H1 (cell line): Measurements from ENCODE around the gene DCXR. TPM values are rescaled to one million over a fixed set of nuclear protein-coding genes. Genes with fewer than 3 reads are reported as not detected.

ENCODE experiments used
- CTCF ChIA-PET: fragments of 300-600 bp; sonication (Branson Sonifier 250); formaldehyde crosslinking; loops from one replicate; lab custom pipeline; 2021; ENCODE audit not compliant: partially characterized antibody; lab: Charles Lee
- POLR2A ChIA-PET: fragments of 300-600 bp; sonication (Branson Sonifier 250); formaldehyde crosslinking; loops from one replicate; lab custom pipeline; 2021; ENCODE audit warnings: inconsistent platforms; ENCODE audit not compliant: partially characterized antibody; lab: Charles Lee
- DNase-seq, 2 experiments: peaks; one replicate each; pipeline versions ENCODE4 v3.0.0 to v3.0.0-alpha.2; 2010 to 2022; ENCODE audit warnings: low spot score in 2 of 2, low read depth in 1 of 2, mixed read lengths in 1 of 2
- FAIRE-seq: peaks from 2 replicates; lab custom pipeline; 2011; peaks lifted over from hg19 to GRCh38; lab: Jason Lieb, UNC
- H2AFZ ChIP-seq: 2 replicates; pipeline ENCODE4 v1.8.1; 2012; ENCODE audit warnings: low read length, inconsistent platforms
- H2AK5ac ChIP-seq: 2 replicates; pipeline ENCODE4 v1.6.1; 2013; ENCODE audit warnings: low read depth, low read length
- H2BK120ac ChIP-seq: replicated peaks from 2 replicates; pipeline ENCODE3; 2013; ENCODE audit warnings: low read depth, low read length, inconsistent platforms
- H2BK12ac ChIP-seq: 2 replicates; pipeline ENCODE4 v1.6.1; 2013; ENCODE audit warnings: low read depth, low read length
- H2BK15ac ChIP-seq: 2 replicates; pipeline ENCODE4 v1.6.1; 2013; ENCODE audit warnings: low read length
- H2BK20ac ChIP-seq: 2 replicates; pipeline ENCODE4 v1.6.1; 2013; ENCODE audit warnings: low read length
- H2BK5ac ChIP-seq: 2 replicates; pipeline ENCODE4 v1.6.1; 2013; ENCODE audit warnings: low read depth, low read length
- H3K14ac ChIP-seq: 2 replicates; pipeline ENCODE4 v1.6.1; 2013; ENCODE audit warnings: inconsistent platforms; ENCODE audit not compliant: insufficient read length
- H3K18ac ChIP-seq: 2 replicates; pipeline ENCODE4 v1.6.1; 2013; ENCODE audit warnings: low read length; ENCODE audit errors: extremely low read depth
- H3K23ac ChIP-seq: 2 replicates; pipeline ENCODE4 v1.6.1; 2013; ENCODE audit warnings: inconsistent platforms; ENCODE audit not compliant: insufficient read length
- H3K23me2 ChIP-seq: 2 replicates; pipeline ENCODE4 v1.6.1; 2013; ENCODE audit warnings: low read depth, low read length
- H3K27ac ChIP-seq: 2 replicates; pipeline ENCODE4 v1.6.1; 2011; ENCODE audit warnings: low read depth, low read length, inconsistent platforms
- H3K27me3 ChIP-seq, 4 experiments: replicated peaks in 1 of 4; 1 replicate in 1 of 4; 2 replicates in 3 of 4; pipeline versions ENCODE4 v1.6.1 to v1.8.1; 2011 to 2013; ENCODE audit warnings: low read length in 3 of 4, mild to moderate bottlenecking in 3 of 4, inconsistent platforms in 2 of 4, mixed read lengths in 2 of 4, moderate library complexity in 1 of 4; ENCODE audit not compliant: control insufficient read depth in 3 of 4, insufficient read depth in 3 of 4; ENCODE audit errors: extremely low read depth in 1 of 4
- H3K36me3 ChIP-seq, 4 experiments: 2 replicates each; pipeline versions ENCODE4 v1.6.1 to v1.8.1; 2011 to 2013; ENCODE audit warnings: mild to moderate bottlenecking in 4 of 4, low read length in 3 of 4, moderate library complexity in 2 of 4, control low read depth in 1 of 4, inconsistent platforms in 1 of 4; ENCODE audit not compliant: insufficient read depth in 4 of 4, control insufficient read depth in 2 of 4
- H3K4ac ChIP-seq: replicated peaks from 2 replicates; pipeline ENCODE3; 2013; ENCODE audit warnings: low read length, low read depth, mixed read lengths, inconsistent platforms; ENCODE audit not compliant: insufficient read length
- H3K4me1 ChIP-seq, 4 experiments: replicated peaks in 1 of 4; 1 replicate in 1 of 4; 2 replicates in 3 of 4; pipeline versions ENCODE4 v1.6.1 to v1.8.1; 2011 to 2013; ENCODE audit warnings: low read length in 3 of 4, inconsistent platforms in 2 of 4, mixed read lengths in 1 of 4; ENCODE audit not compliant: insufficient read depth in 4 of 4, control insufficient read depth in 3 of 4
- H3K4me2 ChIP-seq, 2 experiments: 2 replicates each; pipeline versions ENCODE4 v1.6.1 to v1.8.1; 2011 to 2013; ENCODE audit warnings: low read depth in 2 of 2, low read length in 2 of 2, control low read depth in 1 of 2, inconsistent platforms in 1 of 2, mild to moderate bottlenecking in 1 of 2; ENCODE audit not compliant: insufficient read depth in 1 of 2
- H3K4me3 ChIP-seq, 4 experiments: fragments of 200-600, 300-600 bp in 1 of 4; sonication (generic), shearing (Covaris generic), sonication (Bioruptor Twin) in 1 of 4; 2 replicates each; pipeline versions ENCODE4 v1.5.1 to v1.8.1; 2011 to 2016; ENCODE audit warnings: low read length in 4 of 4, low read depth in 3 of 4, control low read depth in 2 of 4, inconsistent platforms in 2 of 4, mild to moderate bottlenecking in 2 of 4, mixed read lengths in 1 of 4, moderate library complexity in 1 of 4; ENCODE audit not compliant: insufficient read depth in 2 of 4; ENCODE audit errors: extremely low read depth in 1 of 4
- H3K56ac ChIP-seq: replicated peaks from 2 replicates; pipeline ENCODE3; 2013; ENCODE audit warnings: low read depth, mild to moderate bottlenecking, mixed read lengths, low read length, inconsistent platforms; ENCODE audit not compliant: insufficient read length
- H3K79me1 ChIP-seq: 2 replicates; pipeline ENCODE4 v1.6.1; 2013; ENCODE audit warnings: low read depth, low read length, control low read depth
- H3K79me2 ChIP-seq, 2 experiments: 2 replicates each; pipeline versions ENCODE4 v1.6.1 to v1.8.1; 2012 to 2013; ENCODE audit warnings: low read length in 2 of 2, mild to moderate bottlenecking in 2 of 2, inconsistent platforms in 1 of 2; ENCODE audit not compliant: insufficient read depth in 2 of 2, control insufficient read depth in 1 of 2
- H3K9ac ChIP-seq, 4 experiments: replicated peaks in 1 of 4; 1 replicate in 1 of 4; 2 replicates in 3 of 4; pipeline versions ENCODE4 v1.6.1 to v1.8.1; 2011 to 2013; ENCODE audit warnings: low read depth in 3 of 4, low read length in 3 of 4, control low read depth in 2 of 4, mild to moderate bottlenecking in 2 of 4, moderate library complexity in 2 of 4, inconsistent platforms in 1 of 4; ENCODE audit errors: extremely low read depth in 1 of 4
- H3K9me3 ChIP-seq, 2 experiments: 2 replicates each; pipeline versions ENCODE4 v1.6.1 to v1.8.1; 2012 to 2013; ENCODE audit warnings: mild to moderate bottlenecking in 2 of 2, moderate library complexity in 2 of 2, control low read depth in 1 of 2, inconsistent platforms in 1 of 2, low read depth in 1 of 2, low read length in 1 of 2, mixed read lengths in 1 of 2; ENCODE audit not compliant: insufficient read depth in 2 of 2
- H4K20me1 ChIP-seq, 2 experiments: replicated peaks in 1 of 2; 2 replicates each; pipeline versions ENCODE3 to v1.8.1; 2011 to 2013; ENCODE audit warnings: inconsistent platforms in 2 of 2, low read length in 2 of 2, mild to moderate bottlenecking in 1 of 2; ENCODE audit not compliant: insufficient read depth in 2 of 2, control insufficient read depth in 1 of 2
- H4K5ac ChIP-seq: 2 replicates; pipeline ENCODE4 v1.6.1; 2013; ENCODE audit warnings: low read length, low read depth, mixed read lengths, inconsistent platforms; ENCODE audit not compliant: insufficient read length
- H4K8ac ChIP-seq: 2 replicates; pipeline ENCODE4 v1.8.0; 2013; ENCODE audit warnings: mild to moderate bottlenecking, moderate library complexity, low read length, inconsistent platforms; ENCODE audit not compliant: insufficient read depth; ENCODE audit errors: extremely low read depth
- H4K91ac ChIP-seq: replicated peaks from 2 replicates; pipeline ENCODE3; 2013; ENCODE audit warnings: low read length, mixed read lengths, inconsistent platforms; ENCODE audit not compliant: insufficient read length
- CEBPB ChIP-seq: IDR thresholded peaks from 2 replicates; pipeline ENCODE4 v1.6.1; 2012; ENCODE audit warnings: low read depth, low read length
- KDM4A ChIP-seq: IDR thresholded peaks from one replicate; pipeline ENCODE4 v1.7.1; 2012; ENCODE audit warnings: low read depth, mild to moderate bottlenecking, moderate library complexity, low read length, inconsistent platforms; ENCODE audit not compliant: severe bottlenecking
- KDM5A ChIP-seq: fragments of 200-600 bp; IDR thresholded peaks from 2 replicates; pipeline ENCODE4 v1.7.1; 2012; ENCODE audit warnings: mild to moderate bottlenecking, low read length, inconsistent platforms, mixed read lengths
- MAX ChIP-seq: IDR thresholded peaks from 2 replicates; pipeline ENCODE4 v1.6.1; 2012; ENCODE audit warnings: inconsistent platforms
- NANOG ChIP-seq: IDR thresholded peaks from 2 replicates; pipeline ENCODE4 v1.6.1; 2011; ENCODE audit warnings: low read length, low read depth, mild to moderate bottlenecking, inconsistent platforms; ENCODE audit not compliant: insufficient read depth, poor library complexity, severe bottlenecking
- PHF8 ChIP-seq: fragments of 200-600 bp; sonication (generic); conservative IDR thresholded peaks from 2 replicates; pipeline ENCODE4 v1.7.1; 2012; ENCODE audit warnings: low read depth, mild to moderate bottlenecking, inconsistent platforms, low read length, moderate library complexity
- POLR2AphosphoS5 ChIP-seq: IDR thresholded peaks from 2 replicates; pipeline ENCODE4 v1.6.1; 2011; ENCODE audit warnings: low read depth, low read length
- POU5F1 ChIP-seq: IDR thresholded peaks from 2 replicates; pipeline ENCODE4 v1.6.1; 2011; ENCODE audit warnings: low read depth, mild to moderate bottlenecking, low read length, moderate library complexity
- SIN3A ChIP-seq, 2 experiments: IDR thresholded peaks in 1 of 2; conservative IDR thresholded peaks in 1 of 2; 2 replicates each; pipeline ENCODE4 v1.6.1; 2011 to 2012; ENCODE audit warnings: low read length in 2 of 2, improper control_type of control experiment in 1 of 2, low read depth in 1 of 2, mild to moderate bottlenecking in 1 of 2
- TAF1 ChIP-seq: IDR thresholded peaks from 2 replicates; pipeline ENCODE4 v1.6.1; 2011; ENCODE audit warnings: mild to moderate bottlenecking, low read depth, low read length
- TCF12 ChIP-seq: IDR thresholded peaks from 2 replicates; pipeline ENCODE4 v1.6.1; 2011; ENCODE audit warnings: low read depth, mild to moderate bottlenecking, low read length
- WGBS, 2 experiments: shearing (Covaris generic) in 1 of 2; methylation state at CpG; one replicate each; pipeline versions ENCODE4 v1.1.6 to v1.1.7; 2013 to 2015; ENCODE audit warnings: low lambda C conversion rate in 2 of 2, mixed read lengths in 2 of 2, inconsistent platforms in 1 of 2, low coverage in 1 of 2, missing lambda C conversion rate in 1 of 2; ENCODE audit not compliant: insufficient replicate concordance in 2 of 2, insufficient coverage in 1 of 2, insufficient read length in 1 of 2; ENCODE audit errors: extremely low coverage in 1 of 2, missing lambda C conversion rate in 1 of 2; 5-methylcytosine and 5-hydroxymethylcytosine counted together
- polyA plus RNA-seq, 7 experiments: library from polyadenylated mRNA; depleted of rRNA in 3 of 7; stranded (reverse) in 5 of 7; unstranded in 2 of 7; fragments of >200 nt in 5 of 7; fragments of 200-250 nt in 2 of 7; gene quantifications; 1 replicate in 5 of 7; 2 replicates in 1 of 7; 4 replicates in 1 of 7; pipeline versions ENCODE4 v1.2.1 to v1.2.3, GENCODE V29; 2011 to 2013; ENCODE audit warnings: missing spikeins in 2 of 7, mixed read lengths in 2 of 7
- total RNA-seq: library from RNA; stranded (reverse); fragmentation: NEBNext Ultra II Directional; extraction: Animal tissue kit (Norgen Biotek cat#: 25700); gene quantifications from 2 replicates; pipeline ENCODE4 v1.2.1, GENCODE V29; 2021

Gene DCXR
- total and polyA plus RNA-seq, 2 of the 8 experiments (the other 6 are each of a cell fraction or from before 2014, with no cell fraction given): 96.3 to 212 TPM

DNA sequence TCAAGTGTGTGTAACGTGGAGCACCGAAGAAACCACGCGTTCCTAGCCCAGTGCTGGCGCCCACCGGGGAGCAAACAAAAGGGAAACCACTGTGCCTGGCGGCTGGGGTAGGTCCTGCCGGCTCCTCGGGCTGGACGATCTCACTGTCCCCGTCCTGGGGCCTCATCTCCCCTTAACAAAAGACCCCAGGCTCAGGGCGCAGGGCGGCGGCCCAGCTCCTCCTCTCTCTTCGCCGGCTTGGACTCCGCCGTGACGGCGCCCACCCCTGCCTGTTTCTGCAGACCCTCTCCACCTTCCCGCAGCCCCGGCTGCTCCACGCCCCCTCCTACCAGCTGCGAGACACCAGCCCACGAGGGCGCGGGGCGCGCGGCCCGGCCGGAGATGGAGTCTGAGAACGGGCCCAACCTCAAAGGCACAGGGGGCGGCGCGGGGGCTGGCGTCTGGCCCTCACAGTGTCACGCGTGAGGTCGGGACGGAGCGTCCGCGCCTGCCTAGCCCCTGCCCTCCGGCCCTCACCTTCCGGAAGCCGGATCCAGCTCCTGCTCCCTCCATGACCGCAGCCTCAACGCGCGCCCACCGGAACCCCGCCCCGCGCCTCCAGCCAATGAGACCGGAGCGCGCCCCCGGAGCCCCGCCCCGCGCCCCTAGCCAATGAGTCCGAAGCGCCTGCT lies 15.1 kb downstream of the DCXR start, which contains the start of gene CENPX:
Gene CENPX (minus strand): TSS at position 569 of the 671 bp plus-strand sequence. CDS start 17 bp downstream, at position 552.
- no peak within 1 kb of the TSS for H2BK20ac ChIP-seq
- H3K27me3 ChIP-seq: no peaks in the 10 kb centered on the region
- H3K56ac ChIP-seq: peak within 1 kb of the TSS; percentile 84
- WGBS, 2 experiments: 2% methylated on average over 46 of the region's 64 CpGs; no CpG with 5 or more reads in 1 of the 2 experiments
- H3K4ac ChIP-seq: peak within 1 kb of the TSS; percentile 21
- H2AFZ ChIP-seq: no peak within 1 kb of the TSS; the same call in 1 of the 2 replicates
- H3K23ac ChIP-seq: no peak within 1 kb of the TSS
- H2BK120ac ChIP-seq: no peak within 1 kb of the TSS
- H3K4me2 ChIP-seq: peak within 1 kb of the TSS; percentile 87 to 96
- peaks cover 0 to 14% (median 8%) of the 10 kb centered on the region in 4 experiments; a peak in 5 of 7 replicates for H3K4me1 ChIP-seq
- peak within 1 kb of the TSS; percentile 83; the same call in 1 of the 2 replicates for H2BK5ac ChIP-seq
- H3K23me2 ChIP-seq: peaks cover 12% of the 10 kb centered on the region
- CTCF ChIA-PET: interaction anchor here (0.6 to 3.0 kb wide), 13 partner anchors 9 to 116 kb away, joined by 3 to 13 read pairs (median 4); partner anchors contain the start of genes MAFG and RAC3
- H3K36me3 ChIP-seq: no peaks in the 10 kb centered on the region
- H3K9me3 ChIP-seq: no peaks in the 10 kb centered on the region
- H3K4me3 ChIP-seq: peak within 1 kb of the TSS; percentile 83 to 93 (median 86)
- H3K9ac ChIP-seq: peak within 1 kb of the TSS; percentile 76 to 80 (median 80)
- H2AK5ac ChIP-seq: no peak within 1 kb of the TSS; the same call in 1 of the 2 replicates
- H2BK12ac ChIP-seq: no peak within 1 kb of the TSS
- peak within 1 kb of the TSS; percentile 46; the same call in 1 of the 2 replicates for H3K27ac ChIP-seq
- peaks cover 7 to 13% of the 10 kb centered on the region in 2 experiments for H4K20me1 ChIP-seq
- H3K79me1 ChIP-seq: peaks cover 4% of the 10 kb centered on the region; the same call in 1 of the 2 replicates
- H4K8ac ChIP-seq: peak within 1 kb of the TSS; percentile 69
- POLR2A ChIA-PET: interaction anchor here (0.6 to 4.3 kb wide), 22 partner anchors 9 to 182 kb away, joined by 3 to 22 read pairs (median 3); partner anchors contain the start of genes ASPSCR1, DCXR, FASN and RAC3
- no peak within 1 kb of the TSS for H3K14ac ChIP-seq
- H2BK15ac ChIP-seq: peak within 1 kb of the TSS; percentile 29; the same call in 1 of the 2 replicates
- peak within 1 kb of the TSS; percentile 44 for H4K91ac ChIP-seq
- FAIRE-seq (no peak), DNase-seq (no peak)
- H4K5ac ChIP-seq: peak within 1 kb of the TSS; percentile 52
- H3K18ac ChIP-seq: peak within 1 kb of the TSS; percentile 71
- peaks cover 0 to 12% of the 10 kb centered on the region in 2 experiments; a peak in 1 of 4 replicates for H3K79me2 ChIP-seq
- no peak for TF ChIP-seq POU5F1
- peak; percentile 52; the same call in 1 of the 2 replicates for TF ChIP-seq POLR2AphosphoS5
- 0 out of 4 replicates have a peak, but pooled peaks of 1 of the 2 experiments have one; percentile 19 for TF ChIP-seq SIN3A (conservative IDR thresholded peaks at IDR 0.05 in 1 of 2, IDR thresholded peaks at IDR 0.05 in 1 of 2; ENCODE audit: low read depth in 1 of 2, low read length in 2 of 2)
- TF ChIP-seq MAX: peak; percentile 8; the same call in 1 of the 2 replicates
- no peak for TF ChIP-seq NANOG
- TF ChIP-seq TCF12: no peak
- TF ChIP-seq PHF8: peak; percentile 67; the same call in 1 of the 2 replicates
- TF ChIP-seq CEBPB: no peak
- TF ChIP-seq TAF1: peak; percentile 66
- TF ChIP-seq KDM5A: no peak
- TF ChIP-seq KDM4A: peak; percentile 75
